Hematopoietic multipotent progenitor cell treated with erythropoietin and hydrocortisone succinate and interleukin-3 and kit ligand, for 15 days (in vitro differentiated cells): Measurements from ENCODE around the gene CACNA1A.
"Not testable (repeated sequence)": the region's sequence is repeated elsewhere in the genome, so short reads cannot be mapped to it uniquely, and the experiment has no call there.

Experiments
- DNase-seq: peaks from one replicate; pipeline ENCODE4 v3.0.0-alpha.2; 2015; ENCODE audit warnings: low spot score

The CACNA1A gene

DNA sequence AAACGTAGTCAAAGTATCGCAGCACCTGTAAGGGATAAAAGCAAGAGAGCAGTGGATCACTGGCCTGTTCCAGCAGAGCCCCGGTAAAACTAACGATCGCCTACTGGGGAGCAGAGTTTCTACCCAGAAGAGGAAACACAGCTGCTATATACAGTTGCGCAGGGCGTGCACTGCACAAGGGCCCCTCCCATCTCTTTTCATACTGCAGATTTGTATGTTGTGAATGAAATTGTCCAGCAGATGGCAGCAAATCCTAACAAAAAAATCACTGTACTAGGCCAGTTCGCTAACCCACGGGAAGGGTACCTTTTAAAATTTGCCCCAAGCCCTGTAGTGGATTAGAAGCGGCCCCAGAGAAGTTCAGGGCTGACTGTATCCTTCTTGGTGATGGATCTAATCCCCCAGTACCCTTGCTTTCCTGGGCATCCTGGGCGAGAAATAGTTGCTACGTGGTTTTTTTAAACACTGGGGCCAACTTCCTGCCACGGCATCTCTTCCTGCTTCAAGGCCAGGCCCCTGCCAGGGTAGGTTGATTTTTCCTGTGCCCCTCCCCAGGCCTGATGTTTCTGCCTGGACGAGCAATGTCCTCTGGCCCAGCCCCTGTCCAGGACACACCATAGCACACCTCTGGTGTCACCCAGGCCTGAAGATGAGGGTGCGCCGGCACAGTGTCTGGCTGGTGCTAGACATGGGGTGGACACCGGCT is 229.0 kb downstream of the CACNA1A start:
- DNase-seq = peak; percentile 79

- no peak for DNase-seq
These were observed 231.1 kb downstream of the CACNA1A start for GRCh38 chr19:13275016-13275722.

DNA sequence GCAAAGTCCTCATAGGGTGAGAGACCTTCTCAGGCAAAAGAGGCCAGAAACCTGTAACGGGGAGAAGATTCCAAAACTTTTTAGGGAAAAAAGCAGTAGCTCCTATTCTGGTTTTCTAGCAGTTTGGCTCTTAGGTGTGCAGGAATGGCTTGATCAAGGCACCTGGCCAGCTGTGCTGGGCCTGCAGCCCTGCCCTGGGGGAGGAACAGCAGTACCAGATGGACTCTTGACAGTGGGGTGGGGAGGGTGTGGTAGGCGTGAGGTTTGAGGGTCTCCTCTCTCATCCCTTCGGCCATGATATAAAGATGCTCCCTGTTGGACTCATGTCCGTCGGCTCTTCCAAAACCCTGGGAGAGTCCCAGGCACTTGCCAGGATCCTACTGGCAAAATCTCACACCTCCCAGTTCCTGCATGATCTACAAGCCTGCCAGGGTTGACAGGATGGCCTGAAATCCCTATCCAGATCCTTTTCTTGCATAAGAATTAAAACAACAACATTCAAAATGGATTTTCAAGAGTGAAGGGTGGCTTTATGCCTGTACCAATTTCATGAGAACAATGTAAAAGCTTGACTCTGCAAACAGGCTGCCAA is 235.7 kb downstream of the CACNA1A start:
- no peak for DNase-seq

DNA sequence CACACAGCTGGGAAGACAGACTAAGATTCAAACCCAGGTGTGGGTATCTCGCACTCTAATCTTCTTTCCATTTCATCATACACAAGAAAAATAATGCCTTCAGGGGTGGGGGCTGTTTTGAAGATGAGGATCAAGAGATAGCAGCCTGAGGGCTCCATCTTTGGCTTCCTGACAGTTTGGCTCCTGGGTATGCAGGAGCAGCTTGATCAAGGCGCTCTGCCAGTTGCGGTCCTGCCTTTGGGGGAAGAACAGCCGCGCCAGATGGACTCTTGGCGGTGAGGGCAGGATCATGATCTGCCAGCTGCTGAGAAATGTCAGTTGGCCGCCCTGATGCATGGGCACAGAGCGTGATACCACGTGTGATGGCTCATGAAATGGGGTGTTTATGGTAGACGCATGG is 236.9 kb downstream of the CACNA1A start:
- no peak for DNase-seq

GRCh38 chr19:13267889-13268288 is 238.4 kb downstream of the CACNA1A start:
- no peak for DNase-seq

DNA sequence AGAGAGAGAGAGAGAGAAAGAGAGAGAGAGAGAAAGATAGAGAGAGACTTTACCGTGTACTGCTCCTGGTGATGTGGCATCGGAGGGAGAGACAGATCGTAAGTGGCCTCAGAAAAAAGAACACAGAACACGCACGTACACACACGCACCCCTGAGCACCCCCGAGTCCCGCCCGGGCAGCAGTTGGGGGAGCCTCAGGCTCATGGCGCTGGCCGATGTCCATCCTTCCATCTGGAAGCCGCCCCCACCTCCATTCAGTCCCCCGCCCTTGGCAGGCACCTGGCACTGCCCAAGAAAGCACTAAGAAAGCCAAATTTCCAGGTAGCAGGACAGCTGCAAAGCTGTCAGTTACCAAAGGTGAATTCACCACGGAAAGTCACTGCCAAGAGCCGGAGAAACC is 239.1 kb downstream of the CACNA1A start:
- no peak for DNase-seq

GRCh38 chr19:13262450-13262849 is 243.8 kb downstream of the CACNA1A start:
- DNase-seq = peak; percentile 54

- peak; percentile 8 for DNase-seq
These were observed 245.2 kb downstream of the CACNA1A start for GRCh38 chr19:13260883-13261653.

- no peak for DNase-seq
These were observed 249.4 kb downstream of the CACNA1A start for GRCh38 chr19:13256918-13257317.

DNA sequence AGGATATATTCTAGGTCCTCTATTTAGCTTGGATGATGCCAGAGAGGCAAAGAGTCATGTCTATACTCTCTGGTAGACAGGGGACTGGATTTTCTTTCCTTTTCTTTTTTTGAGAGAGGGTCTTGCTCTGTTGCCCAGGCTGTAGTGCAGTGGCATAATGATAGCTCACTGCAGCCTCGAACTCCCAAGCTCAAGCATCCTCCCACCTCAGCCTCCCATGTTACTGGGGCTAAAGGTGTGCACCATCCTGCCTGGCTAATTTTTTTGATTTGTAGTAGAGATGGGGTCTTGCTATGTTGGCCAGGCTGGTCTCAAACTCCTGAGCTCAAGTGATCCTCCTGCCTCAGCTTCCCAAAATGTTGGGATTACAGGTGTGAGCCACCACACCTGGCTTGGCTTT is 249.9 kb downstream of the CACNA1A start:
- DNase-seq = not testable (repeated sequence)

- DNase-seq = no peak
These were observed 250.6 kb downstream of the CACNA1A start for GRCh38 chr19:13255719-13256059.

GRCh38 chr19:13255041-13255718 is 251.1 kb downstream of the CACNA1A start:
- no peak for DNase-seq

GRCh38 chr19:13252569-13253335 is 253.5 kb downstream of the CACNA1A start:
- no peak for DNase-seq

GRCh38 chr19:13244920-13245319 is 261.4 kb downstream of the CACNA1A start:
- DNase-seq = no peak

GRCh38 chr19:13241231-13242104 is 264.8 kb downstream of the CACNA1A start:
- no peak for DNase-seq

- no peak for DNase-seq
These were observed 265.8 kb downstream of the CACNA1A start for GRCh38 chr19:13240312-13241022.

- no peak for DNase-seq
These were observed 267.3 kb downstream of the CACNA1A start for GRCh38 chr19:13238891-13239534.

GRCh38 chr19:13234518-13234917 is 271.8 kb downstream of the CACNA1A start:
- DNase-seq = peak; percentile 63

DNA sequence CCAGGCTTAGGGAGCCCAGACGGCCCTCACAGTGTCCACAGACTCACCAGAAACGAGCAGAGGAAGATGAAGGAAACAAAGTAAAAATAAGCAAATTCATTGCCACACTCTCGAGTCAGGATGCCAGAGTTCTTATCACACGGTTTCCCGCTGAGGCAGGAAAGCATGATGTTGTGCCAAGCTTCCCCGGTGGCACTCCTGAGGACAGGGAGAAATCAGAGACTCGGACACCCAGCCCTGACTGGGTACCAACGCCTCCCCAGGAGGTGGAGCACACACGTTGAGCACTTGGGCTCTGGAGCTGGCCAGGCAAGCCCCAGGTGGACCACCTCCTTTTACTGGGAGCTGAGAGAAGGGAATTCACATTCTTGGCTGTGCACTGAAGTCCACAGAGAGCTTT is 274.6 kb downstream of the CACNA1A start:
- no peak for DNase-seq
